ENCODE results near the gene TSPAN18.

DNA sequence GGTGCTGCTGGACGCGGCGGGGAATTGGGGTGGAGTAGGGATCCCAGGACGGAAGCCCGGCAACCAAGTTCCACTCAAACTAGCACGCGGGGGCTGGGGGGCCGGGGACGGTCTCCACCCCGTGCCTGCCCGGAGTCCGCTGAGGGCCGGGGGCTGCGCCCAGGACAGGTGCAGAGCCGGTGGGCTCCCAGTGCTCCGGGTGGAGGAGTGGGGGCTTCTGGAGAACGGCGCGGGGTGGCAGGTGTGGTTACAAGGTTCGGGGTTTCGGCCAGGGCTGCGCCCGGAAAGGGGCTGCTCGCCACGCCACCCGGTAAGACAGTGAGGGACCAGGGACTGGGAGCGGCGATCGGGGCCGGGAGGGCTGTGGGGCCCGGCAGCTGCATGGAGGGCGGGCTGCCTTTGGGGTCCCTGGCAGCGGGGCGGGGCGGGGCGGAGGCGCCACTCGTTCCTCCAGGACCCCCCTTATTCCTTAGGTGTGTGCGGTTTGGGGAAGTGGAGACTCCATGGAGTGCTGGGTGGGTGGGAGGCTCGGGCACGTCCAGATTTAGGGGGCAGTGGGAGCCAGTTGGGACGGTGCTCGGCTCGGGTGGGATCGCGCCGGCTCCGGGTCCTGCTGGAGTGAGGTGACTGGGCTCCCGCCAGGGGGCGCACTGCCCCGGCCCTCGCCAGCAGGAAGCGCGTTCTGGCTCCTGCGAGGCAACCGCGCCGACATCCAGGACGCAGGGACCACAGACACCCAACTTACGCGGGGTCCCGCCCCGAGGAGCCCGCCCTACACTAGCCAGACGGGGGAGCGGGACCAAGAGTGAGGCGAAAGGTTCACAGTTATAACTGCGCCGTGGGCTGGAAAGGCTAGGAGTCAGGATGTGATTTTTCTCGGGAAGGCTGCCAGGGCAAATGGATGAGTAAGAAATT lies 868 bp downstream of the TSPAN18 start:
- TF ChIP-seq, protein P1, sequence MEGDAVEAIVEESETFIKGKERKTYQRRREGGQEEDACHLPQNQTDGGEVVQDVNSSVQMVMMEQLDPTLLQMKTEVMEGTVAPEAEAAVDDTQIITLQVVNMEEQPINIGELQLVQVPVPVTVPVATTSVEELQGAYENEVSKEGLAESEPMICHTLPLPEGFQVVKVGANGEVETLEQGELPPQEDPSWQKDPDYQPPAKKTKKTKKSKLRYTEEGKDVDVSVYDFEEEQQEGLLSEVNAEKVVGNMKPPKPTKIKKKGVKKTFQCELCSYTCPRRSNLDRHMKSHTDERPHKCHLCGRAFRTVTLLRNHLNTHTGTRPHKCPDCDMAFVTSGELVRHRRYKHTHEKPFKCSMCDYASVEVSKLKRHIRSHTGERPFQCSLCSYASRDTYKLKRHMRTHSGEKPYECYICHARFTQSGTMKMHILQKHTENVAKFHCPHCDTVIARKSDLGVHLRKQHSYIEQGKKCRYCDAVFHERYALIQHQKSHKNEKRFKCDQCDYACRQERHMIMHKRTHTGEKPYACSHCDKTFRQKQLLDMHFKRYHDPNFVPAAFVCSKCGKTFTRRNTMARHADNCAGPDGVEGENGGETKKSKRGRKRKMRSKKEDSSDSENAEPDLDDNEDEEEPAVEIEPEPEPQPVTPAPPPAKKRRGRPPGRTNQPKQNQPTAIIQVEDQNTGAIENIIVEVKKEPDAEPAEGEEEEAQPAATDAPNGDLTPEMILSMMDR (IDR thresholded peaks at IDR 0.05; ENCODE audit: low read depth, low read length, poor library complexity, severe bottlenecking), result peak; percentile 92
- TF ChIP-seq EZH2phosphoT487 (IDR thresholded peaks at IDR 0.05; ENCODE audit: borderline replicate concordance, low read length), result peak; percentile 89

Measured in DOHH2 (cell line).